ENCODE results near the gene GPATCH2.

Gene GPATCH2

DNA sequence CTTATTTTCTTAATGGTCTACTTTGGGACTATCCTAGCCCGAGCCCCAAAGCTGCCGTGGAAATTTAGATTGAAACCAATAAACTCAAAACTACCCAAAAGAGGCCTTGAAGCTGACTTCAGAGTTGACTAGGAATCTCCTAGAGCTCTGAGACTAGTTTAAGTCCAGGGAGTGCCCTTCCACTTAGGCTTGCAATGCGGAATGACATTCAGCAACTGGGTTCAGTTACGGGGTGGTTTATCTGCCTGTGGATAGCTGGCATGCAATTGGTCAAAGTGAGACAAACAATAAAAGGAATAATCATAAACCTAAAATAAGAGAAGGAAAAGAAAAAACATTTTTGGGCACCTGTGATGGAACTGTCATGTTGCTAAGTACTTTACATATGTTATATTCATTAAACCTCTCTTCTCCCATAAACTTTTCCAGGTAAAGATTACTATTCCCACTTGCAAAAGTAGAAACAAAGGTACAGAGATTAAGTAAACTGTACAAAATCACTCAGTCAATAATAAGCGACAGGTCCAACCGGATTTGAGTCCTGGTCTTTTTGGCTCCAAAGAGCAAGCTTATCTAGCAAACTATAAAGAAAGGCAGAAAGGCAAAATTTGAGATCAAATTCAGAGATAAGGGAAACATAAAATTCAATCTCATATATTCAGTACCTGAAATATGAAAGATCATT, 56.5 kb downstream of the GPATCH2 start:
- in situ Hi-C loops (cut with HindIII; ENCODE audit: low pct_ligation_motif_present, low sequenced_read_pairs) = no loop called here
- TF ChIP-seq, protein P1, sequence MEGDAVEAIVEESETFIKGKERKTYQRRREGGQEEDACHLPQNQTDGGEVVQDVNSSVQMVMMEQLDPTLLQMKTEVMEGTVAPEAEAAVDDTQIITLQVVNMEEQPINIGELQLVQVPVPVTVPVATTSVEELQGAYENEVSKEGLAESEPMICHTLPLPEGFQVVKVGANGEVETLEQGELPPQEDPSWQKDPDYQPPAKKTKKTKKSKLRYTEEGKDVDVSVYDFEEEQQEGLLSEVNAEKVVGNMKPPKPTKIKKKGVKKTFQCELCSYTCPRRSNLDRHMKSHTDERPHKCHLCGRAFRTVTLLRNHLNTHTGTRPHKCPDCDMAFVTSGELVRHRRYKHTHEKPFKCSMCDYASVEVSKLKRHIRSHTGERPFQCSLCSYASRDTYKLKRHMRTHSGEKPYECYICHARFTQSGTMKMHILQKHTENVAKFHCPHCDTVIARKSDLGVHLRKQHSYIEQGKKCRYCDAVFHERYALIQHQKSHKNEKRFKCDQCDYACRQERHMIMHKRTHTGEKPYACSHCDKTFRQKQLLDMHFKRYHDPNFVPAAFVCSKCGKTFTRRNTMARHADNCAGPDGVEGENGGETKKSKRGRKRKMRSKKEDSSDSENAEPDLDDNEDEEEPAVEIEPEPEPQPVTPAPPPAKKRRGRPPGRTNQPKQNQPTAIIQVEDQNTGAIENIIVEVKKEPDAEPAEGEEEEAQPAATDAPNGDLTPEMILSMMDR (IDR thresholded peaks at IDR 0.05; ENCODE audit: low read depth, low read length, missing control alignments) = no peak
- no peaks in the 10 kb centered on the region for H3K27me3 ChIP-seq (replicated peaks)
- DNase-seq = no peak
- no peak overlapping the region for H3K4me3 ChIP-seq (ENCODE audit: low read depth, low read length)
- H3K36me3 ChIP-seq (replicated peaks) = no peaks in the 10 kb centered on the region
- H3K27ac ChIP-seq = no peak overlapping the region

GRCh38 chr1:217569021-217569420, 61.9 kb downstream of the GPATCH2 start:
- H3K27ac ChIP-seq = no peak overlapping the region
- DNase-seq = no peak
- TF ChIP-seq, protein P1 (IDR thresholded peaks at IDR 0.05; ENCODE audit: low read depth, low read length, missing control alignments) = no peak
- H3K36me3 ChIP-seq (replicated peaks) = no peaks in the 10 kb centered on the region
- in situ Hi-C loops (cut with HindIII; ENCODE audit: low pct_ligation_motif_present, low sequenced_read_pairs) = no loop called here
- no peaks in the 10 kb centered on the region for H3K27me3 ChIP-seq (replicated peaks)
- H3K4me3 ChIP-seq (ENCODE audit: low read depth, low read length) = no peak overlapping the region

DNA sequence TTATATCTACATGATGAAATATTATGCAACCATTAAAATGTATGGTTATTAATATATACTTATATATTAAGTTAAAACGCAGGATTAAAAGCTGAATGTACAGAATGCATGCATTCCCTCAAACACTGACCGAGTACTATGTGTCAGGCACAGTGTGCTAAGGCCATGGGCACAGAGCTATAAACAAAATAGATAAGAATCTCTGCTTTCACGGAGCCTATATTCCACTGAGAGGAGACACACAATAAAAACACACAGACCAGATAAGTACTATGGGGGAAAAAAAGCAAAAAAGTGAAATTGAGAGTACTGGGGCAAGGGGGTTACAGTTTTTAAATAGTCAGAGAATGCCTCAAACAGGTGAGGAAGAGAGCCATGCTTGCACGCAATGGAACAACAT, 62.7 kb downstream of the GPATCH2 start:
- H3K36me3 ChIP-seq (replicated peaks) = no peaks in the 10 kb centered on the region
- DNase-seq = no peak
- TF ChIP-seq, protein P1 (IDR thresholded peaks at IDR 0.05; ENCODE audit: low read depth, low read length, missing control alignments) = no peak
- H3K4me3 ChIP-seq (ENCODE audit: low read depth, low read length) = no peak overlapping the region
- in situ Hi-C loops (cut with HindIII; ENCODE audit: low pct_ligation_motif_present, low sequenced_read_pairs) = no loop called here
- H3K27me3 ChIP-seq (replicated peaks) = no peaks in the 10 kb centered on the region
- H3K27ac ChIP-seq = no peak overlapping the region

DNA sequence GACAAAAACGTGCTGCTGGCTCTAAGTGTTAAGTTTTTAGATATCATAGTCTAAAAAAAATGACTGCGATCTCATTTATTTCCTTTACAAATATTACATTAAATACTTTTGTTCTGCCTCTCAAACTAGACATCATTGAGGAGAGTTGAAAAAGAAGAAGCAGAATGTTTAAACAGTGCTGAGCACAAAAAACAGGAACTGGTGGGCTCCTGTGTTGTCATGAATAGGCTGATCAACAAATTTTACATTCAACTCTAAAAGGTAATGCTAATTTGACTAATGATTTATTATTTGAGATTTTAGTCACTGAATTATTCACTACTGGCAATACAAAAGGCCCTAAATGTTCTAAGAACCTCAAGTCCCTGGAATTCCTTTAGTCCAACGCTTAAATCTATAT, 66.1 kb downstream of the GPATCH2 start:
- no peak for DNase-seq
- Histone ChIP-seq H3K27me3 (replicated peaks) (no peaks in the 10 kb centered on the region), H3K27ac (no peak overlapping the region), H3K4me3 (ENCODE audit: low read depth, low read length) (no peak overlapping the region), H3K36me3 (replicated peaks) (no peaks in the 10 kb centered on the region)
- in situ Hi-C loops (cut with HindIII; ENCODE audit: low pct_ligation_motif_present, low sequenced_read_pairs) = no loop called here
- TF ChIP-seq, protein P1 (IDR thresholded peaks at IDR 0.05; ENCODE audit: low read depth, low read length, missing control alignments) = no peak

GRCh38 chr1:217564207-217564606, 66.7 kb downstream of the GPATCH2 start:
- DNase-seq = no peak
- Histone ChIP-seq H3K4me3 (ENCODE audit: low read depth, low read length) (no peak overlapping the region), H3K27me3 (replicated peaks) (no peaks in the 10 kb centered on the region), H3K36me3 (replicated peaks) (no peaks in the 10 kb centered on the region), H3K27ac (no peak overlapping the region)
- TF ChIP-seq, protein P1 (IDR thresholded peaks at IDR 0.05; ENCODE audit: low read depth, low read length, missing control alignments) = no peak
- in situ Hi-C loops (cut with HindIII; ENCODE audit: low pct_ligation_motif_present, low sequenced_read_pairs) = no loop called here

DNA sequence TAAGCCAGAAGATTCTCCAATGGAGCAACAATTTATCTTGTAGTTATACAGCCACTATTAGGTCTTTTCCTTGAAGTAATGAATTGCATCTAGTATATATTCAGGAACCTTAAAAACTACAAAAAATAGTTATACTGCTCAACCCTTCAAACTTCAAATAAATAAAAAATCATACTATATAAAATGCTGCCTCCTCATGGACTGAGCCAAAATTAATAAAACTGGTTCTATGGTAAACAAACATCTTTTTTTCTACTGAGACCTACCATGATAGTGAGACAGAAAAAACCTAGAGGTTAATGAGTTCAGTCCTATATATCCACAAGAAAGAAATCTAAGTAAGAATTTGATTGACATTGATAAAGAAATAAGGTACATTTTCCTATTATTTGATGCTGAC, 67.7 kb downstream of the GPATCH2 start:
- no peaks in the 10 kb centered on the region for H3K27me3 ChIP-seq (replicated peaks)
- in situ Hi-C loops (cut with HindIII; ENCODE audit: low pct_ligation_motif_present, low sequenced_read_pairs) = no loop called here
- no peak overlapping the region for H3K4me3 ChIP-seq (ENCODE audit: low read depth, low read length)
- H3K36me3 ChIP-seq (replicated peaks) = no peaks in the 10 kb centered on the region
- TF ChIP-seq, protein P1 (IDR thresholded peaks at IDR 0.05; ENCODE audit: low read depth, low read length, missing control alignments) = no peak
- no peak for DNase-seq
- no peak overlapping the region for H3K27ac ChIP-seq

Measured in brain microvascular endothelial cell (primary cell).